Dermis lymphatic vessel endothelial cell (primary cell): Measurements from ENCODE around the gene PSME4. TPM values are rescaled to one million over a fixed set of nuclear protein-coding genes. Genes with fewer than 3 reads are reported as not detected.

ENCODE experiments used
- total RNA-seq: library from RNA; depleted of rRNA; stranded (reverse); fragments of >200 nt; gene quantifications from 2 replicates; pipeline ENCODE4 v1.2.1, GENCODE V29; 2014

Gene PSME4
- 31.1 and 42.5 TPM in 2 replicates for total RNA-seq

GRCh38 chr2:53970724-53971602 is at the start of gene PSME4:
TSS of gene PSME4 (minus strand) at chr2:53970993. CDS start at chr2:53970784, 209 bp downstream.

GRCh38 chr2:53859206-53860181 is 111.3 kb downstream of the PSME4 start, which contains the start of gene GPR75:
TSS of gene GPR75 (minus strand) at chr2:53859967. CDS start at chr2:53854756, 5,211 bp downstream.

Other genes with a start within 250 kb of the PSME4 start
- gene CHAC2, start 203.2 kb downstream of the PSME4 start, total RNA-seq: 3.5 and 4.6 TPM in 2 replicates
- gene ASB3, start 184.0 kb downstream of the PSME4 start, total RNA-seq: 26.4 and 38.9 TPM in 2 replicates
- 66.2 and 71.4 TPM in 2 replicates for gene ERLEC1, start 183.9 kb downstream of the PSME4 start, total RNA-seq
- gene GPR75, start 111.0 kb downstream of the PSME4 start, total RNA-seq: 0.76 and 1.1 TPM in 2 replicates
- gene ACYP2, start 144.6 kb upstream of the PSME4 start, total RNA-seq: 11.3 and 12.0 TPM in 2 replicates